GM20431 (cell line): Measurements from ENCODE around the gene SRRM3.
"Not testable (repeated sequence)": the region's sequence is repeated elsewhere in the genome, so short reads cannot be mapped to it uniquely, and the experiment has no call there.

ENCODE experiments used
- in situ Hi-C: fragments of 300-500 bp; cut with MseI, MboI; formaldehyde crosslinking; loops from one replicate; pipeline ENCODE4 v1.15.0; 2020; ENCODE audit warnings: low sequenced_read_pairs; ENCODE audit not compliant: unreplicated experiment

Gene SRRM3

GRCh38 chr7:76224695-76225094, 23.0 kb downstream of the SRRM3 start:
- in situ Hi-C loops: no loop called here

- in situ Hi-C loops: no loop called here
Observed at GRCh38 chr7:76225379-76225778, 23.7 kb downstream of the SRRM3 start.

GRCh38 chr7:76225951-76226350, 24.3 kb downstream of the SRRM3 start:
- in situ Hi-C loops: no loop called here

- in situ Hi-C loops: not testable (repeated sequence)
Observed at GRCh38 chr7:76226878-76227423, 25.3 kb downstream of the SRRM3 start.

GRCh38 chr7:76230214-76230613, 28.5 kb downstream of the SRRM3 start:
- in situ Hi-C loops: no loop called here

GRCh38 chr7:76231071-76231470, 29.4 kb downstream of the SRRM3 start:
- in situ Hi-C loops: no loop called here

GRCh38 chr7:76231583-76231982, 29.9 kb downstream of the SRRM3 start:
- in situ Hi-C loops: no loop called here

GRCh38 chr7:76232698-76233097, 31.0 kb downstream of the SRRM3 start:
- in situ Hi-C loops: no loop called here

- in situ Hi-C loops: no loop called here
Observed at GRCh38 chr7:76233538-76234281, 32.0 kb downstream of the SRRM3 start.

GRCh38 chr7:76234282-76234584, 32.5 kb downstream of the SRRM3 start:
- in situ Hi-C loops: no loop called here

GRCh38 chr7:76234931-76235441, 33.3 kb downstream of the SRRM3 start:
- in situ Hi-C loops: no loop called here

GRCh38 chr7:76236224-76236623, 34.5 kb downstream of the SRRM3 start:
- in situ Hi-C loops: no loop called here

- in situ Hi-C loops: no loop called here
Observed at GRCh38 chr7:76238326-76238725, 36.6 kb downstream of the SRRM3 start.

- in situ Hi-C loops: no loop called here
Observed at GRCh38 chr7:76241141-76241540, 39.4 kb downstream of the SRRM3 start.

GRCh38 chr7:76242517-76243063, 40.9 kb downstream of the SRRM3 start:
- in situ Hi-C loops: not testable (repeated sequence)

GRCh38 chr7:76244781-76245391, 43.2 kb downstream of the SRRM3 start:
- in situ Hi-C loops: no loop called here

GRCh38 chr7:76246804-76247389, 45.2 kb downstream of the SRRM3 start:
- in situ Hi-C loops: no loop called here

GRCh38 chr7:76247938-76248337, 46.2 kb downstream of the SRRM3 start:
- in situ Hi-C loops: no loop called here

- in situ Hi-C loops: no loop called here
Observed at GRCh38 chr7:76252021-76252420, 50.3 kb downstream of the SRRM3 start.

GRCh38 chr7:76254781-76255180, 53.1 kb downstream of the SRRM3 start:
- in situ Hi-C loops: no loop called here

GRCh38 chr7:76257973-76258372, 56.3 kb downstream of the SRRM3 start:
- in situ Hi-C loops: no loop called here
